HG03378 (cell line): ENCODE results near the gene LAPTM5.

Source experiments
- ATAC-seq: cut with Tn5 transposase; IDR thresholded peaks from one replicate; pipeline ENCODE4 v1.9.1; 2021; ENCODE audit warnings: mild to moderate bottlenecking, moderate library complexity; ENCODE audit not compliant: unreplicated experiment

LAPTM5 gene

GRCh38 chr1:30720271-30721223, 37.0 kb downstream of the LAPTM5 start:
- no peak for ATAC-seq

- no peak for ATAC-seq
Measured at GRCh38 chr1:30719406-30720270, 37.9 kb downstream of the LAPTM5 start.

GRCh38 chr1:30718636-30719405, 38.8 kb downstream of the LAPTM5 start:
- ATAC-seq: peak; percentile 39

GRCh38 chr1:30718091-30718635, 39.4 kb downstream of the LAPTM5 start:
- ATAC-seq: peak; percentile 47

- no peak for ATAC-seq
Measured at GRCh38 chr1:30716646-30717045, 40.9 kb downstream of the LAPTM5 start.

- ATAC-seq: no peak
Measured at GRCh38 chr1:30715886-30716285, 41.7 kb downstream of the LAPTM5 start.

GRCh38 chr1:30715216-30715615, 42.4 kb downstream of the LAPTM5 start:
- ATAC-seq: no peak

GRCh38 chr1:30714536-30715090, 43.0 kb downstream of the LAPTM5 start:
- no peak for ATAC-seq

- ATAC-seq: no peak
Measured at GRCh38 chr1:30714025-30714424, 43.5 kb downstream of the LAPTM5 start.

GRCh38 chr1:30713311-30713710, 44.3 kb downstream of the LAPTM5 start:
- ATAC-seq: no peak

- ATAC-seq: no peak
Measured at GRCh38 chr1:30712583-30712982, 45.0 kb downstream of the LAPTM5 start.

GRCh38 chr1:30710407-30710806, 47.2 kb downstream of the LAPTM5 start:
- ATAC-seq: no peak

GRCh38 chr1:30708361-30708728, 49.2 kb downstream of the LAPTM5 start:
- ATAC-seq: no peak

GRCh38 chr1:30707412-30708360, 49.9 kb downstream of the LAPTM5 start:
- ATAC-seq: no peak

- no peak for ATAC-seq
Measured at GRCh38 chr1:30706528-30706927, 51.0 kb downstream of the LAPTM5 start.

- no peak for ATAC-seq
Measured at GRCh38 chr1:30705698-30706097, 51.9 kb downstream of the LAPTM5 start.

- ATAC-seq: no peak
Measured at GRCh38 chr1:30704765-30705509, 52.6 kb downstream of the LAPTM5 start.

GRCh38 chr1:30704271-30704670, 53.3 kb downstream of the LAPTM5 start:
- no peak for ATAC-seq

- ATAC-seq: no peak
Measured at GRCh38 chr1:30702823-30703222, 54.8 kb downstream of the LAPTM5 start.
